Natural killer cell (primary cell): ENCODE results near the gene MGMT. TPM values are rescaled to one million over a fixed set of nuclear protein-coding genes. Genes with fewer than 3 reads are reported as not detected.

Experiments
- ATAC-seq, 3 donors: fragments of 150-1000 bp in 2 of 3; fragments of 200-7000 bp in 1 of 3; cut with Tn5 transposase; 1 replicate in 1 of 3; 2 replicates in 2 of 3; pipeline ENCODE4 v1.10.0; 2021; ENCODE audit warnings: mild to moderate bottlenecking in 2 of 3, moderate library complexity in 2 of 3
- DNase-seq, 2 donors: peaks; one replicate each; pipeline versions ENCODE4 v3.0.0 to v3.0.0-alpha.2; 2013 to 2021; ENCODE audit warnings: mixed read lengths in 1 of 2
- H3K27ac ChIP-seq: one replicate; pipeline ENCODE4 v1.5.1; 2013; ENCODE audit warnings: mild to moderate bottlenecking, low read length
- H3K27me3 ChIP-seq: one replicate; pipeline ENCODE4 v1.6.1; 2013; ENCODE audit warnings: low read length; ENCODE audit not compliant: control insufficient read depth, insufficient read depth
- H3K36me3 ChIP-seq: one replicate; pipeline ENCODE4 v1.6.1; 2013; ENCODE audit warnings: low read length; ENCODE audit not compliant: control insufficient read depth, insufficient read depth
- H3K4me1 ChIP-seq: one replicate; pipeline ENCODE4 v1.6.1; 2013; ENCODE audit warnings: low read length; ENCODE audit not compliant: control insufficient read depth, insufficient read depth
- H3K4me3 ChIP-seq: one replicate; pipeline ENCODE4 v1.5.1; 2013; ENCODE audit warnings: low read length
- H3K9me3 ChIP-seq: one replicate; pipeline ENCODE4 v1.6.1; 2013; ENCODE audit warnings: low read length; ENCODE audit not compliant: control insufficient read depth, insufficient read depth
- H3K27ac Mint-ChIP-seq, 2 donors: one replicate each; pipeline ENCODE4 v1.8.0; 2022; ENCODE audit warnings: mild to moderate bottlenecking in 2 of 2, mixed read lengths in 2 of 2, moderate library complexity in 1 of 2
- H3K27me3 Mint-ChIP-seq, 2 donors: one replicate each; pipeline ENCODE4 v1.8.0; 2022; ENCODE audit warnings: low read depth in 2 of 2, mixed read lengths in 2 of 2
- H3K36me3 Mint-ChIP-seq: one replicate; pipeline ENCODE4 v1.8.0; 2022; ENCODE audit warnings: mixed read lengths
- H3K4me1 Mint-ChIP-seq, 2 donors: one replicate each; pipeline ENCODE4 v1.8.0; 2022; ENCODE audit warnings: mixed read lengths in 2 of 2
- H3K4me3 Mint-ChIP-seq: one replicate; pipeline ENCODE4 v1.8.0; 2022; ENCODE audit warnings: mild to moderate bottlenecking, moderate library complexity, mixed read lengths
- H3K9me3 Mint-ChIP-seq, 2 donors: one replicate each; pipeline ENCODE4 v1.8.0; 2022; ENCODE audit warnings: mixed read lengths in 2 of 2
- WGBS: methylation state at CpG from one replicate; pipeline ENCODE4 v1.1.7; 2013; ENCODE audit warnings: missing lambda C conversion rate; ENCODE audit not compliant: insufficient coverage; 5-methylcytosine and 5-hydroxymethylcytosine counted together
- intact Hi-C: fragments of 100-400 bp; cut with micrococcal nuclease; formaldehyde crosslinking; loops from one replicate; pipeline ENCODE4 v1.14.2; 2022
- total RNA-seq, 4 donors: library from RNA; stranded (reverse); fragments of 120-200 nt in 1 of 4; gene quantifications; one replicate each; pipeline versions ENCODE4 v1.2.3 to v1.2.4, GENCODE V29; 2013 to 2022
- TF ChIP-seq, protein P1 (sequence below): fragments of 200-600 bp; IDR thresholded peaks from one replicate; pipeline ENCODE4 v1.8.0; 2022; ENCODE audit warnings: antibody characterized with exemption

Gene MGMT
- total RNA-seq, 3 donors from 2014 or later (not counting 1 experiment from before 2014, with no cell fraction given): 16.5 to 19.7 (median 18.8) TPM

DNA sequence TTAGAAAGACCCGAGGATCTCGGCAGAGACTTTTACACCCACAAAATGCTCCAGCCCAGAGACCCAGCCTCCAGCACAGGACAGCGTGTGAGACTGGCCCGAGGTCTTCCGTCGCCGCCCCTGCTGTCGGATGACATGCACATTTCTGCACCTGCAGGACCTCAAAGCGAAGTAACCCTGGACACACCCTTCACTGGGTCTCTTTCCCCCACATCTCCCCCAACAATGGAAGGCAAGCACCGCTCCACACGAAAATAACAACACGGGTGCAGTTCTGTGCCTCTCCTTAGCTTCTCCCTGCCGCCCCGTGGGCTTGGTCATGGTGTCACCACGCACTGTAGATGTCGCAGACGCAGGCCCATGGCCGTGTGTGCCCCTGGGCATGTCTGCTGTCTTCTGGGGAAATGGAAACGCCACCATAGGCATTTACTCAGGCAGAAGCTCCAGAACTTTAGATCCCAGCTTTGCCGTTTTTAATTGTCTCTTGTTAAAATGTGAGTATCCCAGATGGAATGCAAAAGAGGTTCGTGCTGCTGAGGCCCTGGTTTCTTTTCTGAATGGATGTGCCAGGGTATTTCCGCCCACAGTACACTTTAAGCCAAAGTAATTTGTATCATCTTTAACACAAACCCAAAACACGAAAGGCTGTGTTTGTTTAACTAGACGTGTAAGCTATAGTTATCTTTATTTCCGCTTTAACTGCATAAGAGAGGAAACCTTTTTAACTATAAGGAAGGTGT, 237.9 kb downstream of the MGMT start:
- Mint-ChIP-seq H3K27me3 (no peaks in the 10 kb centered on the region), H3K9me3 (no peaks in the 10 kb centered on the region), H3K36me3 (no peaks in the 10 kb centered on the region), H3K4me1 (peaks cover 8 to 16% of the 10 kb centered on the region in 2 donors), H3K4me3 (no peak overlapping the region), H3K27ac (no peak overlapping the region)
- peaks cover 5% of the 10 kb centered on the region for H3K36me3 ChIP-seq
- ATAC-seq (no peak), DNase-seq (no peak)
- H3K27ac ChIP-seq: no peak overlapping the region
- WGBS: 92% methylated on average over 21 of the region's 25 CpGs
- no peak overlapping the region for H3K4me3 ChIP-seq
- H3K27me3 ChIP-seq: no peaks in the 10 kb centered on the region
- TF ChIP-seq, protein P1, sequence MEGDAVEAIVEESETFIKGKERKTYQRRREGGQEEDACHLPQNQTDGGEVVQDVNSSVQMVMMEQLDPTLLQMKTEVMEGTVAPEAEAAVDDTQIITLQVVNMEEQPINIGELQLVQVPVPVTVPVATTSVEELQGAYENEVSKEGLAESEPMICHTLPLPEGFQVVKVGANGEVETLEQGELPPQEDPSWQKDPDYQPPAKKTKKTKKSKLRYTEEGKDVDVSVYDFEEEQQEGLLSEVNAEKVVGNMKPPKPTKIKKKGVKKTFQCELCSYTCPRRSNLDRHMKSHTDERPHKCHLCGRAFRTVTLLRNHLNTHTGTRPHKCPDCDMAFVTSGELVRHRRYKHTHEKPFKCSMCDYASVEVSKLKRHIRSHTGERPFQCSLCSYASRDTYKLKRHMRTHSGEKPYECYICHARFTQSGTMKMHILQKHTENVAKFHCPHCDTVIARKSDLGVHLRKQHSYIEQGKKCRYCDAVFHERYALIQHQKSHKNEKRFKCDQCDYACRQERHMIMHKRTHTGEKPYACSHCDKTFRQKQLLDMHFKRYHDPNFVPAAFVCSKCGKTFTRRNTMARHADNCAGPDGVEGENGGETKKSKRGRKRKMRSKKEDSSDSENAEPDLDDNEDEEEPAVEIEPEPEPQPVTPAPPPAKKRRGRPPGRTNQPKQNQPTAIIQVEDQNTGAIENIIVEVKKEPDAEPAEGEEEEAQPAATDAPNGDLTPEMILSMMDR: no peak
- intact Hi-C loops: no loop called here
- H3K9me3 ChIP-seq: no peaks in the 10 kb centered on the region
- H3K4me1 ChIP-seq: peaks cover 4% of the 10 kb centered on the region

DNA sequence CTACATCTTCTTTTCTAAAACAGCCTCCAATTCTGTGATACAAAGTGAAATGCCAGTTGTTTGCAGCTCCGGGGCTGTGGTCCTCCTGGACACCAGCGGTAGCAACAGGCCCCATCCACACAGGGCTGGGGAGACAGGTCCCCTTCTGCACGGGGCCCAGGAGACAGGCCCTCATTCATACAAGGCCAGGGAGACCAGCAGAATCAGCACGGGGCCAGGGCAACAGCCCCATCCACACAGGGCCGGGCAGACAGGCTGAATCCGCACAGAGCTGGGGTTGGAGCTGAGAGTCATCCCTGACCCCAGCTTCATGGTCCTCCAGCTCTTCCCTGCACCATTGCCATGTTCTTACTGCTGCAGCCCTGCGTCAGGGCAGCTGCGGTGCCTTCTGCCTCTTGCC, 238.6 kb downstream of the MGMT start:
- Histone ChIP-seq H3K27me3 (no peaks in the 10 kb centered on the region), H3K27ac (no peak overlapping the region), H3K4me3 (no peak overlapping the region), H3K9me3 (no peaks in the 10 kb centered on the region), H3K4me1 (peaks cover 4% of the 10 kb centered on the region), H3K36me3 (peaks cover 5% of the 10 kb centered on the region)
- TF ChIP-seq, protein P1: no peak
- Mint-ChIP-seq H3K4me3 (no peak overlapping the region), H3K36me3 (no peaks in the 10 kb centered on the region), H3K9me3 (no peaks in the 10 kb centered on the region), H3K27ac (no peak overlapping the region), H3K4me1 (peaks cover 8 to 16% of the 10 kb centered on the region in 2 donors), H3K27me3 (no peaks in the 10 kb centered on the region)
- 93% methylated on average over 8 of the region's 8 CpGs for WGBS
- DNase-seq (no peak), ATAC-seq (no peak)
- intact Hi-C loops: no loop called here

DNA sequence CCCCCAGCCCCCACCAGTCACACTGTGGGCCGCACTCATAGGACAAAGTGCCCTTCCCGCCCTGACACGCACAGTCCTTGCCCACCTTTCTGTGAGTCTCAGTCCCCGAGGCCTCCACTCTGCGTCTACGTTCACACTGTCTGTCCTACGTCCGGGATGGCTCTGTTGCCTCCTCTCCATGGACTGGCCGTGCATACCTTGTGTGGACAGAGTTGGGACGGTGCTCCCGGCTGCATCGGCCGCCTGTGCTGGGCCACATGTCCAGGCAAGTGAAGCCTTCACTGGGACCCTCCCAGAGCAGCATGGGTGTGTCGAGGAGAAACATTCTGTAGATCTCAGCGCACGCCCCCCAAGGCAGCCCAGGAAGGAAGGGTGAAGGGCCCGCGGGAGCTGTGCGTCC, 239.0 kb downstream of the MGMT start:
- ATAC-seq: no peak
- peaks cover 5% of the 10 kb centered on the region for H3K36me3 ChIP-seq
- H3K4me3 Mint-ChIP-seq: no peak overlapping the region

More for the DNA sequence above, 239.0 kb downstream of the MGMT start:
- Histone ChIP-seq H3K27ac (no peak overlapping the region), H3K4me1 (peaks cover 4% of the 10 kb centered on the region), H3K4me3 (no peak overlapping the region), H3K9me3 (no peaks in the 10 kb centered on the region), H3K27me3 (no peaks in the 10 kb centered on the region)
- DNase-seq: no peak
- Mint-ChIP-seq H3K27ac (no peak overlapping the region), H3K4me1 (peaks cover 8 to 16% of the 10 kb centered on the region in 2 donors), H3K9me3 (no peaks in the 10 kb centered on the region), H3K36me3 (no peaks in the 10 kb centered on the region), H3K27me3 (no peaks in the 10 kb centered on the region)
- TF ChIP-seq, protein P1: no peak
- intact Hi-C loops: no loop called here
- WGBS: 97% methylated on average over 19 of the region's 19 CpGs
